Cardiac muscle cell (in vitro differentiated cells and primary cell): Measurements from ENCODE around the gene CREB3L2. TPM values are rescaled to one million over a fixed set of nuclear protein-coding genes. Genes with fewer than 3 reads are reported as not detected.

Source experiments
- DNase-seq, 2 donors: peaks; one replicate each; pipeline versions ENCODE4 v3.0.0 to v3.0.0-alpha.2; 2010 to 2017; ENCODE audit warnings: low read depth in 1 of 2, low spot score in 1 of 2
- H3K27ac ChIP-seq: fragments of 200-600 bp; sonication (generic); 2 replicates; pipeline ENCODE4 v1.5.1; 2016
- H3K27me3 ChIP-seq: fragments of 200-600 bp; sonication (generic); 2 replicates; pipeline ENCODE4 v1.6.0; 2016; ENCODE audit warnings: control low read depth
- H3K36me3 ChIP-seq: fragments of 200-600 bp; sonication (generic); 2 replicates; pipeline ENCODE4 v1.5.1; 2016; ENCODE audit warnings: control low read depth
- H3K4me1 ChIP-seq: fragments of 200-600 bp; sonication (generic); 2 replicates; pipeline ENCODE4 v1.8.1; 2017; ENCODE audit warnings: low read depth, mild to moderate bottlenecking, mixed run types
- H3K4me3 ChIP-seq: fragments of 200-600 bp; sonication (generic); 2 replicates; pipeline ENCODE4 v1.5.1; 2016; ENCODE audit warnings: mild to moderate bottlenecking
- H3K9me3 ChIP-seq: fragments of 200-600 bp; sonication (generic); 2 replicates; pipeline ENCODE4 v1.5.1; 2017; ENCODE audit warnings: low read depth, mild to moderate bottlenecking, control low read depth
- polyA plus RNA-seq: library from polyadenylated mRNA; unstranded; fragments of >200 nt; fragmentation: Nextera tagmentation; extraction: Ambion mirVana; gene quantifications from 2 replicates; pipeline ENCODE4 v1.2.1, GENCODE V29; 2016
- total RNA-seq: library from RNA; depleted of rRNA; stranded (reverse); fragments of >200 nt; gene quantifications from 2 replicates; pipeline ENCODE4 v1.2.3, GENCODE V29; 2016
- TF ChIP-seq, protein P1 (sequence below): IDR thresholded peaks from 2 replicates; pipeline ENCODE4 v1.5.1; 2012; ENCODE audit warnings: low read depth, mild to moderate bottlenecking, low read length

CREB3L2 gene
- total and polyA plus RNA-seq, 2 experiments from 2014 or later, result 22.1 to 24.3 TPM

DNA sequence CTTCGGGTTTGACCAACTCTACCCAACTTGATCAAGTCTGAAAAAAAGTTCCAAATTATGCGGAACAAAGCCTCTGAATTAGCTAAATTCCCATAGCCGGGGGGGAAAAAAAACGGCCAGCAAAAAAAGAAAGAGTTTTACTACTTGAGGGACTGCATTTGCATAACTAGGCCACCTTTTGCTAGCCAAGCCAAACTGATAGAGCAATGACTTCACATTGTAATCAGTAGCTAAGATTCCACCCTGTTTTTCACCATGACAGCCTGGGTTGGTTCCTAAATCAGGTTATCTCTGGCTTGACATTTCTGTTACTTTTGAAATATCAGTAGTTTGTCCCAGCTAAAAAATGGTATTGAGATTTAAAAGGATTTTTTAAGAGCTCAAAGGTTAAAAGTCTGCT, 31.4 kb upstream of the CREB3L2 start:
- H3K4me1 ChIP-seq, result no peaks in the 10 kb centered on the region
- H3K9me3 ChIP-seq, result no peaks in the 10 kb centered on the region

DNA sequence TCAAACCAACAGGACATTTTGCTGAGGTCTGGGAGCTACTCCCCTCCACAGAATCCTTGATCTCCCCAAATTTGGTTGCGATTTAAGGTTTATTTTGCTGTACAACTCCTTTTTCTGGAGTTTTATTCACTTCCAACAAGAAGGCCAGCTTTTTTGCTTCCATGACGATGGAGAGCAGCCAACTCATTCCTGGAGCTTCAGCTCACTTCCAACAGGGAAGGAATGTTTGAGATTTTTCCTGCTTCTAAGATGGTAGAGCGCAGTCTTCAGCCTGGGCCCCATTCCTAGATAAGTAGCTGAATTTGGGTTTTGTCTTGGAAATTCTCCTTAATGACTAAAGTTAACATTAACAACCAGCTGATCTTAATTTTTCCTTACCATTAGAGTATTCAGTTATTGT, 30.9 kb upstream of the CREB3L2 start:
- Histone ChIP-seq H3K4me3 (no peak overlapping the region), H3K27ac (no peak overlapping the region), H3K9me3 (no peaks in the 10 kb centered on the region), H3K27me3 (no peaks in the 10 kb centered on the region), H3K4me1 (no peaks in the 10 kb centered on the region), H3K36me3 (no peaks in the 10 kb centered on the region)
- peak in 1 of 2 donors; percentile 54 for DNase-seq
- TF ChIP-seq, protein P1, sequence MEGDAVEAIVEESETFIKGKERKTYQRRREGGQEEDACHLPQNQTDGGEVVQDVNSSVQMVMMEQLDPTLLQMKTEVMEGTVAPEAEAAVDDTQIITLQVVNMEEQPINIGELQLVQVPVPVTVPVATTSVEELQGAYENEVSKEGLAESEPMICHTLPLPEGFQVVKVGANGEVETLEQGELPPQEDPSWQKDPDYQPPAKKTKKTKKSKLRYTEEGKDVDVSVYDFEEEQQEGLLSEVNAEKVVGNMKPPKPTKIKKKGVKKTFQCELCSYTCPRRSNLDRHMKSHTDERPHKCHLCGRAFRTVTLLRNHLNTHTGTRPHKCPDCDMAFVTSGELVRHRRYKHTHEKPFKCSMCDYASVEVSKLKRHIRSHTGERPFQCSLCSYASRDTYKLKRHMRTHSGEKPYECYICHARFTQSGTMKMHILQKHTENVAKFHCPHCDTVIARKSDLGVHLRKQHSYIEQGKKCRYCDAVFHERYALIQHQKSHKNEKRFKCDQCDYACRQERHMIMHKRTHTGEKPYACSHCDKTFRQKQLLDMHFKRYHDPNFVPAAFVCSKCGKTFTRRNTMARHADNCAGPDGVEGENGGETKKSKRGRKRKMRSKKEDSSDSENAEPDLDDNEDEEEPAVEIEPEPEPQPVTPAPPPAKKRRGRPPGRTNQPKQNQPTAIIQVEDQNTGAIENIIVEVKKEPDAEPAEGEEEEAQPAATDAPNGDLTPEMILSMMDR, result no peak

More for the DNA sequence above, 31.4 kb upstream of the CREB3L2 start:
- TF ChIP-seq, protein P1, result no peak
- Histone ChIP-seq H3K4me3 (no peak overlapping the region), H3K27me3 (no peaks in the 10 kb centered on the region), H3K27ac (no peak overlapping the region), H3K36me3 (no peaks in the 10 kb centered on the region)
- no peak for DNase-seq

DNA sequence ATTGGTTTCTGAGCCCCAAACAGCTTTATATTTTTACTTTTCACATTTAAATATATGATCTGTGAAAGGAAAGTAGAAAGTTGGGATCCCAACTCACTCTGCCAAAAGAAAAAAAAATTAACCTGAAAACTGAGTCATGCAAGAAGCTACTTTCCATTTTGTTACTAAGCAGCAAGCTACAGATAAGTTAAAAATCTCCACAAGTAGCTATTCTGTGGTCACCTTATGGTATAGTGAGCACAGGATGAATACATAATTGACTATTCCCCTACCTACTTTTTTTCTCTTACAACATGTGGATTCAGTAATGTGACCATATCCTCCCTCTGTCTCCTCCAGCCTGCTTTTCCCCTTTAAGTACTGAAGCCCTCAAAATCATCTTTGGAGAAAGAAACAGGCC, 30.3 kb upstream of the CREB3L2 start:
- Histone ChIP-seq H3K4me3 (no peak overlapping the region), H3K9me3 (no peaks in the 10 kb centered on the region), H3K36me3 (no peaks in the 10 kb centered on the region), H3K4me1 (no peaks in the 10 kb centered on the region), H3K27ac (no peak overlapping the region), H3K27me3 (no peaks in the 10 kb centered on the region)
- TF ChIP-seq, protein P1, result no peak
- DNase-seq, result no peak

DNA sequence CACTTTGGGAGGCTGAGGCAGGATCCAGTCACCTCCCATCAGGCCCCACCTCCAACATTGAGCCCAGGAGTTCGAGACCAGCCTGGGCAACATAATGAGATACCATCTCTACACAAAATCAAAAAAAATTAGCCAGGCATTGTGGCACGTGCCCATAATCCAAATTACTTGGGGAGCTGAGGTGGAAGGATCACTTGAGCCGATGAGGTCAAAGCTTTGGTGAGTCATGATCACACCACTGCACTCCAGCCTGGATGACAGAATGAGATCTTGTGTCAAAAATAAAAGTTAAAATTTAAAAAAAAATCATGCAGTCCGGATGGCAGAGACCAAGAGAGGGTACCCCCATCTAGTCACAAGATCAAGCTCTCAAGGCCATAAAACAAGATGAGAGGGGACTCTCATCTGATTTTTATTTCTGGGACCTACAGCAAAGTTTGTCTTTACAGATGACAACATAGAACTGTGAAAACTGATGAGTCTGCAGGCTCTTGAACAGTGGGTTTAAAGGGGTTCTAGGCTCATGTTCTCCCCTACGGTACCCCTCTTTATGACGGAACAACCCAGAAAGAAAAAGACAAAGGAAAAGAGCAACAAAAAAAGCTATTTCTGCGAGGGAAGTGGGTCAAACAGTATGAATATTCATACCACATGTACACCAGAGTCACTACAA, 28.9 kb upstream of the CREB3L2 start:
- Histone ChIP-seq H3K36me3 (no peaks in the 10 kb centered on the region), H3K9me3 (no peaks in the 10 kb centered on the region), H3K27me3 (no peaks in the 10 kb centered on the region), H3K27ac (no peak overlapping the region), H3K4me3 (no peak overlapping the region), H3K4me1 (no peaks in the 10 kb centered on the region)
- DNase-seq, result peak in 1 of 2 donors; percentile 16
- TF ChIP-seq, protein P1, result no peak

DNA sequence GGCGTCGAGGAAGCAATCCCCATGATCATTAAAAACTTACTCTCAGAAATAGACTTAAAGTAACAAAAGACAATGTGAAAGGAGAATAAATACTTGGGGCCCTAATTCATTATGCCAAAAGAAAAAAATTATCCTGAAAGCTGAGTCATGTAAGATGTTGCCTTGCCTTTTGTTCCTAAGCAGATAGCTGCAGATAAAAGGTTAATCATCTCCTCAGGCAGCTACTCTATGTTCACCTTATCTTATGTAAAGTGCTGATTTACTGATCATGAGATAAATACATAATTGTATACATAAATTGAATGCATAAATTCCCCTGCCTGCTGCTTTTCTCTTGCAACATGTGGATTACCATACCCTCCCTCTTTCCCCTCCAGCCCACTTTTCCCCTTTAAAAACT, 28.1 kb upstream of the CREB3L2 start:
- H3K4me3 ChIP-seq, result no peak overlapping the region
- H3K36me3 ChIP-seq, result no peaks in the 10 kb centered on the region
- no peak overlapping the region for H3K27ac ChIP-seq
- peak in 1 of 2 donors; percentile 7 for DNase-seq
- H3K27me3 ChIP-seq, result no peaks in the 10 kb centered on the region
- TF ChIP-seq, protein P1, result no peak
- H3K9me3 ChIP-seq, result no peaks in the 10 kb centered on the region
- no peaks in the 10 kb centered on the region for H3K4me1 ChIP-seq

DNA sequence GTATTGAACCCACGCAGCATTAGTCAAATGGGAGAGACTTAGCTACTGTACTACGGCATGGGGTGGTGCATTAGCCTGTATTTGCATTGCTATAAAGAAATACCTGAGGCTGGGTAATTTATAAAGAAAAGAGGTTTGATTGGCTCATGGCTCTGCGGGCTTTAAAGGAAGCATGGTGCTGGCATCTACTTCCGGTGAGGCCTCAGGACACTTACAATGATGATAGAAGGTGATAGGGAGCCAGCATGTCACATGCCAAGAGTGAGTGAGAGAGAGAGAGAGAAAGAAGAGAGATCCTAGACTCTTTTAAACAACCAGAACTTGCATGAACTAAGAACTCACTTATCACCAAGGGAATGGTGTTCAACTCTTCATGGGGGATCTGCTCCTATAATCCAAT, 27.2 kb upstream of the CREB3L2 start:
- Histone ChIP-seq H3K36me3 (no peaks in the 10 kb centered on the region), H3K4me3 (no peak overlapping the region), H3K27me3 (no peaks in the 10 kb centered on the region), H3K4me1 (no peaks in the 10 kb centered on the region), H3K9me3 (no peaks in the 10 kb centered on the region), H3K27ac (no peak overlapping the region)
- no peak for DNase-seq
- TF ChIP-seq, protein P1, result no peak
